HG03558 (cell line): ENCODE measurements around the gene ZFHX3.

ENCODE experiments used
- ATAC-seq: cut with Tn5 transposase; IDR thresholded peaks from one replicate; pipeline ENCODE4 v1.9.1; 2021; ENCODE audit warnings: moderate number of reproducible peaks; ENCODE audit not compliant: unreplicated experiment; ENCODE audit errors: extremely low read depth

ZFHX3 gene

DNA sequence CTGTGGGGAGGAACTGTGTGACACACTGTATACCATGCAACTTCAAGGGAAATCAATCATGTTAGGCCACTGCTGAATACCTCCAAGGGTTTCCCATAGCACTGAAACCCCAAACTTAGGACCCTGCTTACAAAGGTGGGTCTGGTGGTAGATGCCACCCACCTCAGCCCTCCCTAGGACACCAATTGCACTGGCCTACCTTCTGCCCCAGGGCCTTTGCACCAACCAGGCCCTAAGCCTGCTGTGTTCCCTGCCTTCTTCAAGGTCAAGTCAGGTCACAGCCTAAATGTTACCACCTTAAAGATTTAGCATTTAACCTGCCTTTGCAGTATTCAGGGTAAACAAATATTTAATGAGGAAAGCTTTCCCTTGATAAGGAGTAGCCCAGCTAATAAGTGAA is 185.8 kb downstream of the ZFHX3 start:
- no peak for ATAC-seq

DNA sequence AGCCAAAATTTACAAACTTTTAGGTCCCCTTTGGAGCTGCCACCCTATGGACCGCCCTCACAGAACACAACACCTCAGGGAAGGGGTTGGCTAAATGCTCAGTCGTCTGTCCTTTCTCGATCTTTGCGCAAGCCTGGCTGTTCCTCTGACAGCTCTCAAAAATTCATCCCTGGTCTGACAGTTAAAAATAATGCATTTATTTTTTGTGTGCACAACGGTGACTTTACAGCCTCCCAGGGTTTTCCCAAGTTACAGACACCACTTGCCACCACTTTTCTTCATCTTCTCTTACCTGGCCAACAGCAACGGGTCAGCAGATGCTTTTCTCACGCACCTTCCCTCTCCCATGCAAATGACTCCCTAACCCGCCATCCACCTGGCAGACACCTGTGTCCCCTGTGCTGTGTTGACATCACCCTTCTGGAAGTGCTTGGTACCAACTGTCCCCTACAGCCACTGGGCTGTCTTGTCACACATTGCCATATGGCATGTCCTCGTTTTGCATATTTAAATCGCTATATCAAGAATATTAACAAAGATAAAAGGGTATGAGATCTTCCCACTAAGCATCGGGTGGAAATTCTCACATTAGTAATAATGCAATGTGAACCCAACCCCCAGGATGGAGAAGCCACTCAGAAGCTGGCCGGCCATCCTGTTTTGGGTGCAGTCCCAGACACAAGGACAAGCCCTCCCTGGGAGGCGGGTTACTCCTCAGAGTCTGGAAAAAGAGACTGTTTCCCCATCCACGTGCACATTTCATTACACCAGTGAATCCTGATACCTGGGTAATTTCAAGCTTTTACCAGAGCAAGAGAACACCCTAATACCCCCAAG is 187.0 kb downstream of the ZFHX3 start:
- no peak for ATAC-seq

DNA sequence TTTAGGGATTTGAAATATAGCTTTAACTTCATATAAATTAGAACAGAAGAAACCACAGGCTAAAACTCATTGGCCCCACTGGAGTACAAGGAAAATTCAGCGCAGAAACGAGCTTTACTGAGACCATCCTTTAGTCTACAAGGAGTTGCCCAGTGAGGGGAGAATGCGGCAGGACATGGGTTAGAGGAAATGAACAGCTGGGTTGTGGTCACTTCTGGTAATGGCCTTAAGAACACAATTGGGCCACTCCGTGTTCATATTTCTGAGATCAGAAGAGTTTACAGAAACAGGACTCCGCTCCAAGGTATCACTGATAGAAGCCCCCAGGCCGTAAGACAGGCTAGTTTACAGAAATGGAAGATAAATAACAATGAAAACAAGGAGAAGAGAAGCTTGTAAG is 188.3 kb downstream of the ZFHX3 start:
- no peak for ATAC-seq

DNA sequence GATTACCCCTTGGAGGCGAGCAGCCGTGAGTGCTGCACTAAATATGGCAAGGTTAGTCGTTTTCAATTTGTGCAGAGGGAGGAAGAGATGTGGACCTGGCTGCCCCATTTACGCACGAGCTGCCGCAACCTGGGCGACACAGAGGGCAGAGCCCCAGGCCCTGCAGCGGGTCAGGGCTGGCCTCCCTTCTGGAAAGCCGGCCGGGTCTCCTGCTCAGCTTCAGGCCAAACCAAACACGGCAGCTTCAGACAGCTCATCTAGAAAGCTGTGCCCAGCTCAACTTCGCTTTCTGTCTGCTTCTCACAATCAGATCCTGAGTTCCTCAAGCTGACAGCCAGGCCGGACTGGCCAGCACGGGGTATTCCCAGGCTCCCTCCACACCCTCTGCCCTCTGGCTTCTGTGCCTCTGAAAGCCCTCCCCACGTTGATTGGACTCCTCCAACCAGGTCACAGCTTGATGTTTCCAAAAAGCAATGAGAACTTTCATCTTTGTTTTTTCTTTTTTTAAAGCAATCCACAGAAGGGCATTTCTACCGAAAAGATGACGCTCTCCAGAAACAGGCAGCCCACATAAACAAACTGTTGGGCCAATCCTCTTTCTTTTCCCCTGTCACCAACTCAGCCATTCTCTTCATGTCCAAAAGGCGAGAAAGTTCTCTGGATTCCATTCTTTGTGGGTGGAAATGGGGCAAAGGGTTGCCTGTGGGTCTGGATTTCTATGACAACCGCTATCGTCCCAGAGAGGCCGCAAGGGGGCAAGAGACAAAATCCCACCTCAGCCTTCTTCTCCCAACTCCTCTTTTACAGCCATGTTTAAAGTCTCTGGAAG is 189.0 kb downstream of the ZFHX3 start:
- ATAC-seq: no peak

DNA sequence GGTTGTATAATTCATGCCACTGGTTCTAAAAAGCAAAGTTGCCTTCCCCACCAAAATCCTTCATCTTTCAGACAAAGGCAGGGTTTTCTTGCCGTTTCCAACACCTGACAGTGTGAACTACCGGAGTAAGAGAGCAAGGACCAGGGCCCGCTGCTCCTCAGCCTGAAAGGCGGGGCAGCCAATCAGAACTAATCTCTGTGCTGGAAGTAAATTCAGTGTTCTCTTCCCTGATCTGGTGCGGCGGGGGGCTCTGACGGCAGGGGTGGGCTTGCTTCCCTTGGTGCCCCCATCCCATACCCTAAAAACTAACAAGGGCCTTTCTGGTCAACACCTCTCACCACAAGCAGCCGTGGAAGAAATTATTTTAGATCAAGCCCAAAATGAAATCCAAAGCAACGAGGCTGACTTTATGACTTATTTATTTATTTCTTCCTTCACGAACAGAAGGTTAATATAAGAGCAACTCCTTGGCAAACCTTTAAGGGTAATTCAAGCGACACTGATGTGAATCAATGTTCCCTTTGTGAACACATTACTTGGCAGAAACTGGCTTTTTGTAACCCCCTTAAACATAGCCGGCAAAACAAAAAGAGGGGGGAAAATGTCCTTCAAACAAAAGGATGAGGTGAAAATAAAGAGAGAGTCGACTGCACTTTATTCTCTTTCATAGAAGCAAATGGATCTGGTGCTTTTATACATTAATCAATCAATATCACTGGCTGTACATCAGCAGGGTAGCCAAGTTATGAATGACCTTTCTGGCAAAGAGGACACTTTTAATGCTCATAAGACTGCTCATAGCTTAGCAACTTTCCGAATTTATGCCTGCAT is 189.9 kb downstream of the ZFHX3 start:
- no peak for ATAC-seq

DNA sequence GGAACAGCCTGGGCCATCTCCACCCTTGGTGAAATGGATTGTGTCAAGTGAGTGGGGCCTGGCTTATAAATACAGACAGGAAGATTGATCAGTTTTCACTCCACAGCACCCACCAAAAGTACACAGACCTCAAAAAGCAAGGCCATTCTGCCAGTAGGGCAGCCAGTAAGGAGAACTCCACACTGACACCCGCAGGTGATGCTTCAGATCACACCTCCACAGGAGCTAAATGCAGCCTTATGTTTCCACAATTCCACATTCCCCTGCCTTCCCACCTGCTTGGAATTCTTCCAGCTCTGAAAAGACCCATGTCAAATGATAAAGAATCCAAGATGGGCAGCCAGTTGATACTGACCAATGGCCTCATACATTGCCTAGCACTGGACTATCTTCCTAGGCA is 191.1 kb downstream of the ZFHX3 start:
- no peak for ATAC-seq

DNA sequence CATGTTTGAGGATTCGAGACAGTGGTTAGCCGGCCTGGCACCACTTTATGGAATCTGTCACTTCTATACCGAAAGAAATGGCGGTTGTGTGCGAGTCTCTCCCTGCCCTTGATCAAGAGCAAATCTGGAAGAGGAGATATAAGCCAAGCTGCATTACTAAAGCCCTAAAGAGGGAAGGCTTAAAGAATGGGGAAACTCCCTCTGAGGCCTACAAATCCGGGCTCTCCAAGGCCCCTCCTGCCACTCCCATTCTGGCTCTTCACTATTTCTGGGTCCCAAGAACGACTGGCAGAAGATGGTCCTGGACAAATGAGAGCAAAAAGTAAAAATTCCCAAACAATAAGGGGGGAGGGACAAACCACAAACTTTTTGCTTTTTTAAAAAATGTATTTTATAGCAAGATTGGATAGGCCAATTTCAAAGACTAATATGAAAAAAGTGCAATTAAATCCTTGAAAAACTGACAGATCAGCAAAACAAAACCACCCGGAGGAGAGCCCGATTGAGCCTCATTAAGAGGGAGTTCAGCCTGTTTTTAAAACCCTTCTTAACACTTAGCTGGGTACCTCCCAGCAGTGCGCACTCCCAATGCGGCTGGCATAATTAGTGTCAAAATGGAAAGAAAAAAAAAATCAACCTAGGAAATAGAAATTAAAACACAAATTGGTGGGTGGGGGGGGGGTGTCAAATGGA is 193.5 kb downstream of the ZFHX3 start:
- no peak for ATAC-seq

DNA sequence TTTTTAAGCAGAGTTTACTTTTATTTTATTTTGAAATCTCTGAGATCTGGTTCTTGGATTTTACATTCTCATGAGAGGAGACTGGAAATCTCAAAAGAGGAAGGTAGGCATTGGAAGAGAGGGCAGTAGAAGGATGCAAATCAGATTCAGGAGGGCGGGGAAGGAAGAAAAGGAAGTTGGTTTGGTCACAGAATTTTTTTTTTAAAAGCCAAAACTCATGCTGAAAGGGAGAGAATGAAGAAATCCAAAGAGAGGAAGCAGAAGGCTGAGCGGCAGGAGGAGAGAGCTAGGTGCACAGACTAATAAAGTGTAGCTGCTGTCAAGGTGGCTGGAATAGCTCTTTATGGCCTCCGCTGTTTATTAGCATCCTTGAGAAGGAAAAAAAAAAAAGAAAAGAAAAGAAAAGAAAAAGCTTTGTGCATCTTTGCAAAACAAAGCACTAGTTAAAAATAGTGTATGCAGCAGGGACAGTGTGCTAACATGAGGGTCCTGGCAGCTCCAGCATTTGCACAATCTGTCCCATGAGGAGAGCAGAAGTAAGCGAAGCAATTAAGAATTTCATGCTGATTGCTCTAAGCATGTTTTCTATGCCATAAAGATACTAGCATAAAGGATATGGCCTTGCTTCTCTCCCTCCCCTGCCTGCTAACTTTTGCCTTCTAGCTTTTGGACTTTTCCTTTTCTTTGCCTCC is 194.2 kb downstream of the ZFHX3 start:
- no peak for ATAC-seq

DNA sequence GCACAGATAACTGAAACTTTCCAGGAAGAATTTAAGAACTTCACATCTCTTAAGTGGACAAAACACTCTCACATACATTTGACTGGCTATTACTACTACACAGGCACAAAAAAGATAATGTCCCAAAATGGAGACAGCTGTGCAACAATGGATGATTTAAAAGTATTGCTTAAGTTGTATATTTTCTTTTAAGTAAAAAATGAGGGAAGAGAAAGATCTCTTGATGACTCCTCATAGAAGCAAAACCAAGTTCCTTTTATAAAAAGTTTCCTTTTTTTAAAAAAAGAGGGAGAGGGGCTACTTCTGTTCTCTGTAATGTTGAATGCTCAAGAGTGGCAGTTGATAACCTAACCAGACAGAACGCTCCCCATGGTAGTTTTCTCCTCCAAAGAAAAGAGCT is 195.5 kb downstream of the ZFHX3 start:
- no peak for ATAC-seq

DNA sequence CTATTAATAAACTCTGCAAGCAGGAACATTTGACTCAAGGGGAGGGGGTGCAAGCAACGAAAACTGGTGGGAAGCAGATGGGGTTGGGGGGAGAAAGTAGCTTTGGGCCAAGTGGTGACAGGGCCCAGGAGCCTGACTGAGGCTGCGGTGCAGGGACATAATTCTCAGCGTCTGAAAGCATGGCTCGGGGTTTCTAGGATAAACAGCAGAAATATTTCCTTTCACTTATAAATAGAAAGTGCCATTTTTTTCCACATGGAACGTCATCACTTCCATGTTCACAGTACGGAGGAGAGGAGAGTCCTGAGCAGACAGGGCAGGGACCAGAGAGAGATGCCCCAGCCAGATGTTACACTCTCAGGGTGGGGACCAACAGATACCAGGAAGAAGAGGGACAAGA is 197.1 kb downstream of the ZFHX3 start:
- no peak for ATAC-seq

DNA sequence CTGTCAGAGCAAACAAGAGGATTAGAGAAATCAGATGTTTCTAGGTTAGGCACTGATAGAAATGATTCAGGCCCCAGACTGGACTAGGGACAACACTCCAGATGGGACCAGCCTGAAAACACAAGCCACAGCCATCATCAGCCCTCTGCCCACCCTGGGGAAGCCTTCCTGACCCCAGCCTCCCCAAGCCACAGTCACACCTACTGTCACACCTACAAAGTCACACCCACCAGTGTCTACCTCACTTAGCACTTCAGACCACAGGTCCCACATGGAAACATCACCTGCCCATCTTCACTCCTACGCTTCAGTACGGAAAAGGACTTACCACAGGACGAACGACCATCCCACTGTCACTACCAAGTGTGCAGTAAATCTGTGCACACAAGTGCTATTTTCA is 197.9 kb downstream of the ZFHX3 start:
- ATAC-seq: no peak

DNA sequence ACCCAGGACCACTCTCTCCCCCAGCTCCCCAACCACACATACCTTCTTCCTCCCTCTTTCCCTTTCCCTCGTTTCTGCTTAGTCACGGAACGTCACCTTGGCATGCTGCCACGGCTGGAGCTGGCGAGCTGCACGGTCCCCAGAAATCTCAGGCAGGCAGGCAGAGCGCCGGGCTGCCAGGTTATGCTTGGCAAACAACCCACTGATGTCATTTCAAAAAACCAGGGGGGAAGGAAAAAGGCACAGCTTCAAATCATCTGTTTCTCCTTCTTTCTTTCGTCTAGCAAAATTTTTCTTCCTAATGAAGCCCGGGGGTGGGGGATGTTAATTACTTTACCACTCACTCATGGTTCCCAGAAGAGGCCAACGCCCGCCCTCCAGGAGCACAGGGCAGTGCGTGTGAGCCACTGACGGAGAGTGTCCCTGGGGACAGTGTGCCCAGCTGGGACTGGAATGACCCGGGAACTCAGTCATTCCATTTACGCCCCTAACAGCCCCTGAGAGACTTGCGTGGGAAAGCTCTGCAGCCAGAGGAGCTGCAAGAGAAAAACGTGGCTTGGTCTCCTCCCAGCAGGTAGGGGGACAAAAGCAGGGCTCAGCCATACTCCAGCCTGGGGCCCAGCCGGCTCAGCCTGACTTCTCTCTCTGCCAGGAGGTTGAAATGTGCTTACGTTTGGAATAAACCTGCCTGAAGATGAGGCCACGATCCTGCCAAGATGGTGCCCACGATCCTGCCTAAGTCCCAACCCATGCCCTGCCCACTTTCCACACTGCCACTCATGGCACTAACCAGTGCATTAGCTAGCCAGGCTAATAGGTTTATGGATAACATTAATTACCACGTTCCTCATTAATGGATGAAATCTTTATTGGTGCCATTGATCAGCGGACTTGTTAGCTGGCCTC is 198.9 kb downstream of the ZFHX3 start:
- no peak for ATAC-seq

DNA sequence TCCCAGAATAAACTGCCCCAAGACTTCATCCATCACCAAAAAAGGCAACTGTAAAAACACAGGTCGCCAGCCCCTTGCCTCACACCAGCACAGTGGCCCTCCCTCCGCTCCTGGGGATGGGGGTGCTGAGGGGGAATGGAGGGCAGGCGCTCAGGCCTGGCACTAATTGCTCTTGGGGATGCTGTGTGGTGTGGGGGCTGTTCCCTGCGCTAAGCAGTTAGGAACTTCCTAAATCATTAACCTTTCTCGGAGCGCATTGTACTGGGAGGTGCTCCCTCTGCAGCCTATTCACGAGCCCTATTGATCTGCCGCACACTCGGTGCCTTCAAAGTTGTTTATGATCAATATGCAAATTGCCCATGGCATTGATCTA is 199.9 kb downstream of the ZFHX3 start:
- no peak for ATAC-seq

DNA sequence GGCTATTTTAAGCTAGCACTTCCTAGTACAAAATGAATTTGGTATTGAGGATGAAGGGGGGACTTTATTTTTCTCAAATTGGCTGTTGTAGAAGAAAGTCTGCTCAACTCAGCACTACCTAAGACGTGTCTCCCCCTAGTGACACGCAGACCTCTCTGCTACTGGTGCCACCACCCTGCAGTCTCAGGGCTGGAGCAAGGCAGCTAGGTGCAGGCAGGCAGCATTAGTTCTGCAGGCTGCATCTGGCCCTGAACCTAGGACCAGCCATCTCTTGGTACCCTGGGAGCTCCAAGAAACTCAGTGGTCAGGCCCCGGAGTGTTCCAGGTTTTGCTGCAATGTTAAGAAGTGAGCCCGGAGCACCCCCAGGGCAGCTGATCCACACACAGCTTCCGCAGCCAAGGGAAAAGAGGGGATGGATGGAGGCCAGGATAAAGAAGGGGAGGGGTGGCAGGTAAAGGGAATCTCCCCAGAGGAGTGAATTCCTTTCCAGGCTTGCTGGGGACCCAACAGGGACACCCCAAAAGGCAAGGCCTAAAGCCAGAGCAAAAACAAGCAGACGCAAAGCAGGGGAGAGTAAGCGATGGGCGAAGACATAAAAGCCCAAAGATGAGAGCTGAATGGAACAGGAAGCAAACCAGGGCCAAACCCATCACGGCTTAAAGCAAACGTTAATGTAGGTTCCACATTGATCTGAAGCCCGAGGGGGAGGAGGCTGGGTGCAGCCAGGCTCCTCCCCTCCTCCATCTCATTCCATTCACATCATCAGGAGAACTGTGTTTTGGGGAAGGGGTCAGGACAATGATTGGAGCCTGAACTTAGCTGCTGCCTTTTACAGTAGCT is 200.5 kb downstream of the ZFHX3 start:
- ATAC-seq: no peak

DNA sequence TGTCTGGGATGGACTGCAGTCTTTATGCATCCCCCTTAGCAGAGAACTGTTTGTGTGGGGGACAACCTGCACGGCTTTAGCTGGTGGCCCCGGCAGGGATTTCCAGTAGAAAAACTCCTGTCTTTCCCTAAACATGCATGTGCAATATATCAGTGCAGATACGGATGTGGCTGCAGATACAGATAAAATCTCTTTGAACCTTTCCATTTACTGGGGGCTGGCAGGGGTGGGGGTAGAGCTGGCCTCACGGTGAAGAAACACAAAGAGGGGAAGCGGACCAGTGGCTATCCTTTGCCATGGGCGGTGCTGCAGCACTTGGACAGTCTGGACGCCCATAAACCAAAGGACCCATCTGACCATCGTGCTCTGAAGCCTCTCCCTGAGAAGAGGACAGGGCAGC is 201.3 kb downstream of the ZFHX3 start:
- ATAC-seq: no peak

DNA sequence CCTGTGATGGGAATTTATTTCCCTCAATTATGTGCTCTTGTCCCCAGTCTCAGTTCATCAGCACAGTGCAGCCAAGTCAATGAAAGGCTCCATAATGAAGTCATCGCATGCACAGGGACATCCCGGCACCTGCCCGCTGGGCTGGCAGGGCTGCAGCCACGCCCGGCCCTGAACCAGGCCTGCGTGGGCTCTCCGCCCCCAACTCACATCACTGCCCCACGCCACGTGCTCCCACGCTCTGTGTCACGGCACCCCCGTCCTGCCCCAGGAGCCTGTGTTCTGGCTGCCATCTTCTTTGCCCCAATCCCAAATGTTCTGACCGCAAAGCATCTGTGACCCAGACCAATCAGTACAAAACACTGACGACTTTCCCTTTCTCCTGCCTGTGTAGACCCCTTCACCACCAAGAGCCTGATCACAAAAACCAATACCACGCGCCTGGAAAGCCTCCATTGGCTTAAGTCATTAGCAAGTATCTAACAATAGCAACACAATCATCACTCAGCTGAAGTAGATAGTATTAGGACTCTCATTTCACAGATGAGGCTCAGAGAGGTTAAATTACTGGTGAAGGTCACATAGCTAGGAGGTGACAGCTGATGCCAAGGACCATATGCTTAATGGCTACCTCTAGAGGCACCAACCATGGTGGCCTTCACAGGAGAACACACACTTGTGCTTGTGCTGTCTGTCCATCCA is 202.5 kb downstream of the ZFHX3 start:
- ATAC-seq: no peak

DNA sequence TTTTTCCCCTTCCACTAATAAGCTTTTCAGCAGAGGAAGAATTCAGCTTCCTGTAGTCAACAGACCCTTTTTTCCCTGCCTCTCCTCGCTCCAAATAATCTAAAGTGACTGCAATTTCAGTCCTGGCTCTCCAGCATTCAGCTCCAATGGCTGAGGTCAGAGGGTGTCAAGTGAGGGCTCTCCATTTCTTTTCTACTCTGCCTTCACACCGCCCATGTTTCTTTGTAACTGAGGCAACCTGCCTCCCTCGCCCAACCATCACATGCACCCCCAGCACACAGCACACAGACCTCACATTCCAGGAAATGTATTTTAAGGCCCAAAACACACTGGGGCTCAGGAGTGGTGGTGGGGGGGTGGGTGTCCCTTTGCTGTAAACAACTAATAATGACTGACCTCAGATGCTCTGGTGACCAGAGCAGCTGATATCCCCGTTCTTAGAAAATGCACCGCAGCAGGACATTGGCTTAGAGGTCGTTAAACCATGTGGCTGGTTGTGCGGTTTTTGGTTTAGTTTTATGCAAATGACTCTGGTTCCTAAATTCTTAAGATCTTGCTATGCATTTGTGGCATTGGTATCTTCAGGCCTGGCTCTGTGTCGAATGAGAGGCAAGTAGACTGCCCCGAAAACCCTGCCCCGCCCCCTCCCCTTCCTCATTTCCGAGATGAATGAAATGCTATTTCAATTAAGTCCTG is 203.6 kb downstream of the ZFHX3 start:
- ATAC-seq: no peak
